HG03064 (cell line): Measurements from ENCODE around the gene TMEM256.
"Not testable (repeated sequence)": the region's sequence is repeated elsewhere in the genome, so short reads cannot be mapped to it uniquely, and the experiment has no call there.

Source experiments
- ATAC-seq: cut with Tn5 transposase; IDR thresholded peaks from one replicate; pipeline ENCODE4 v1.9.1; 2021; ENCODE audit warnings: low read depth; ENCODE audit not compliant: unreplicated experiment

The TMEM256 gene

DNA sequence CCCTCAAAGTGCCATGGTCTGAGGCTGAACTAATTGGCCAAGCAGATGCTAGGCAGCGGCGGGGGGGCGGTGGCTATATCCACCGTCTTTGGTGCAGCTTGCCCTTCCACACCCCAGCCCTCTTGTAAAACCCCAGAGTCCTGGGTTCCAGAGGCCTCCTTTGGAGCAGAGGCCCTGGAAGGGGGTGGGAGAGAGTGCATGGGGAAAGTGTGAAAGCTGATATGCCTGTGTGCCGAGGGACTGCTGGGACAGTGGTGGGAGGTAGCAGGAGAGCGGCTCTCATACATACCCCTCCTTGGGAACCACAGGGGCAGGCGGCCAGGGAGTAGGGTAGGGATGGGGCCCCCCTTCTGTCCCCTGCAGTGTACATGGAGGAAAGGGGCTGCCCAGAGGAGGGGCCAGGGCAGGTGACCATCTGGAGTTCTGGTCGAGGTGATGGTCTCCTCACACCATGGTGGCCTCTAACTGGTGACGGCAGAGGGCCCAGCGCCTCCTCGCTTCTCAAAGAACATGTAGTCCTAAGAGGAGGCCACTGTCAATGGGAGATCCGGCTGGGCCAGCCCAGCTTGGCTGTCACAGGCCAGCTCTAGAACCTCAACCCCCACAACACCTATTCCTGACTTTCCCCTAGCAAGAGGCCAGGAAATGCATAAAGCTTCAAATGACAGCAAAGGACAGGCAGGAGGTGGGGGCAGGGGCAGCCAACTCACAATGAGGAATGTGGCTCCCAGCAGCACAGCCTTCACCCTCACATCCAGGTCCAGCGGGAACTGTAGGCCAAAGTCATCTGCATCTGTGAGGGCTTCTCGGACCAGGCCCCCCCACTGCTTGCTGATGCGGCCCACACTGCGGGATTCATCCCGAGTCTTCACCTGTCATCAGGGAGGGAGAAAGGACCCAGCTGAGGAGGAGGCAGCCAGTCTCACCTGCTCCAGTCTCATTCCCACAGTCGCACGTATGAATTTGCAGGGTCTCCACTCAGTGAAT lies 13.7 kb downstream of the TMEM256 start:
- ATAC-seq = no peak

GRCh38 chr17:7388856-7389255 lies 15.0 kb downstream of the TMEM256 start:
- ATAC-seq = no peak

GRCh38 chr17:7384489-7385081 lies 19.3 kb downstream of the TMEM256 start:
- no peak for ATAC-seq

- no peak for ATAC-seq
Observed at GRCh38 chr17:7383742-7384488, 20.0 kb downstream of the TMEM256 start.

DNA sequence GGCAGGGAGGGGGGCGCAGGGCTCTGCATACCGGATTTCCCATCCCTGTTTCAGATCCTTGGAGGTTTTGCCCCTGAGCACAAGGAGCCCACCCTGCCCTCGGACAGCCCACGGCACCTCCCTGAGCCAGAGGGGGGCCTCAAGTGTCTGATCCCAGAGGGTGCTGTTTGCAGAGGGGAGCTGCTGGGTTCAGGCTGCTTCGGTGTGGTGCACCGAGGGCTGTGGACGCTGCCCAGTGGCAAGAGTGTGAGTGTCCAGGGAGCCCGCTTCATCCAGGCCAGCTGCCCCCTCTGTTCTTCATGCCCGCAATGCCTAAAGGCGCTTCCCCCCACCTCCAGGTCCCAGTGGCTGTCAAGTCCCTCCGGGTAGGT lies 20.5 kb downstream of the TMEM256 start:
- ATAC-seq = no peak

DNA sequence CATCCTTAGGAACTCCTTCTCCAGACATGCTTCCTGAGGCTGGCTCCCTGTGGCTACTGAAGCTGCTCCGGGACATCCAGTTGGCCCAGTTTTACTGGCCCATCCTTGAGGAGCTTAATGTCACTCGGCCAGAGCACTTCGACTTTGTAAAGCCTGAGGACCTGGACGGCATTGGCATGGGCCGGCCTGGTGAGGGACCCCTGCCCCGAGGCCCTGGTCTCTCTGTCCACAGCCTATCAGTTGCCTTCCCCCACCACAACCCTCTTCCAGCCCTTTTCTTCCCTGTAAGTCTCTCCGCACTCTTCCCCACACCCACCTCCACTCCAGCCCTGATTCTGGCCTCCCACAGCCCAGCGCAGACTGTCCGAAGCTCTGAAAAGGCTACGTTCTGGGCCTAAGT lies 21.0 kb downstream of the TMEM256 start:
- ATAC-seq = no peak

DNA sequence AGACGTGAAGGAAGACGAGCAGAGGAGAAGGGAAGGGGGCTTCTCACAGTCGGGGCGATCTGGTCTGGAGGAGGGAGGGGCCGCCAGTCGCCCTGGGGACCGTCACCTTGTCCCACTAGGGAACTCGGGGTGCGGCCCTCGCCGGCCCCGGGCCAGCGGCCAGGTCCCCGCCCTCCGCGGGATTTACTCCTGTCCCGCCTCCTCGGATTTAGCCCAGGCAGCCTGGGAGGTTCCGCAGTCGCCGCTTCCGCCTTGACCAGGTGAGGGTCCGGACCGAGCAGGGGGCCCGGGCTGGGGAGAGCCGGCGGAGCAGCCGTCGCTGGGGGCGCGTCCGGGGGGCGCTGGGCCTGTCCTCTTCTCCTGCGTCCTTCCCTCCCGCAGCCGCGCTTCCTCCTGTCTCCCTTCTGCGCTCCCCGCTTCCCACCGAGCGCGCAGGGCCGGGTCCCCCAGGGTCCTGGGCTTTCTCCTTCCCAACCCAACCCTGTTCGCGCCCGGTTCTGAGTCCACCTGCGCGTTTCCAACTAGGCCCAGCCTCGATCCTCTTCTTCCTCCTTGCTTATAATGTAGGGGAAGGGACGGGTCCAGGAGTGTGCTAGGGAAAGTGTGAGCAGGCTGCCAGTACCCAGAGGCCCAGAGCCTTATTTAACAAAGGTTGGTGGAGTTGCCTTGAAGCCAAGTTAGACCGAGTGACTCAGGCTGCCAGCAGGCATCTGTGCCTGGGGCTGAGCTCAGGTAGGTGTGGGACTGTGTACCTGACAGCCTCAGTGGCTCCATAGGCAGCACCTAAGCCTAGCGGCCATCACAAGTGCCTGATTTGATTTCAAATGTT lies 22.8 kb downstream of the TMEM256 start, which contains the start of gene TNK1:
TNK1 (plus strand) TSS at position 235 of the 829 bp plus-strand sequence. CDS start 1,838 bp downstream, outside the sequence.
- no peak for ATAC-seq

DNA sequence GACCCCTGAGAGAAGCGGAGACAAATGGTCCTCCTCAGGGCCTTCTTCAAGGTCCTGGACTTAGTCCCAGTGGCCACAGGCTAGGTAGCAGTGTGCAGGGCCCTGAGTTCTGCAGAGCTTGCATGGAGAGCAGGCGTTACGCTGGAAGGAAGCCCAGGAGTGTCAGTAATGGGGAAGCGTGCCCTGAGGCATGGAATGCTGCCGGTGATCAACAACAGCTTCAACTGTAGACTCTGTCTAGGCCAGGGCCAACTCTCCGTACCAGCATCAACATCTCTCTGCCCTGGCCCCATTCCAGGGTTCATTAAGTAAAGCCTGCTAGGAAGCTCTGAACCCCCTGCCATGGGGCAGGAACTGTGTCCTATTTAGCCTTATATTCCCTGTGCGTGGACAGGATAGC lies 23.6 kb downstream of the TMEM256 start:
- no peak for ATAC-seq

- ATAC-seq = no peak
Observed at GRCh38 chr17:7379134-7379533, 24.8 kb downstream of the TMEM256 start.

GRCh38 chr17:7374353-7374752 lies 29.5 kb downstream of the TMEM256 start:
- ATAC-seq = no peak

GRCh38 chr17:7370853-7371252 lies 33.0 kb downstream of the TMEM256 start:
- no peak for ATAC-seq

DNA sequence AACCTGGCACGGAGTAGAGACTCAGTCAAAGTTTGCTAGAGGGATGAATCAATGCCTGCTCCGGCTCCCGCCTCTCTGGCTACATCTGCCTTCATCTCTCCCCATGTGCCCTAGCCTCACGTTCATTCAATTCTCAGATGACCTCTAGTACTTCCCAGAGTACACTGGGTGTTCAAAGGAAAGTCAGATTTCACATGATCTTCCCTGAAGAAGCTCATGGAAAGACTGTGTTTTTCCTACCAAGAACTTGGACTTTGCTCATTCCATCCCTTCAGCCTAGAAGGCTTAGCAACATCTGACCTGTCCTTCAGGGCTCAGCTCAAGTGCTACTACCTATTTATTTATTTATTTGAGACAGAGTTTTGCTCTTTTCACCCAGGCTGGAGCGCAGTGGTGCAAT lies 34.1 kb downstream of the TMEM256 start:
- no peak for ATAC-seq

GRCh38 chr17:7368599-7368994 lies 35.3 kb downstream of the TMEM256 start:
- not testable (repeated sequence) for ATAC-seq

DNA sequence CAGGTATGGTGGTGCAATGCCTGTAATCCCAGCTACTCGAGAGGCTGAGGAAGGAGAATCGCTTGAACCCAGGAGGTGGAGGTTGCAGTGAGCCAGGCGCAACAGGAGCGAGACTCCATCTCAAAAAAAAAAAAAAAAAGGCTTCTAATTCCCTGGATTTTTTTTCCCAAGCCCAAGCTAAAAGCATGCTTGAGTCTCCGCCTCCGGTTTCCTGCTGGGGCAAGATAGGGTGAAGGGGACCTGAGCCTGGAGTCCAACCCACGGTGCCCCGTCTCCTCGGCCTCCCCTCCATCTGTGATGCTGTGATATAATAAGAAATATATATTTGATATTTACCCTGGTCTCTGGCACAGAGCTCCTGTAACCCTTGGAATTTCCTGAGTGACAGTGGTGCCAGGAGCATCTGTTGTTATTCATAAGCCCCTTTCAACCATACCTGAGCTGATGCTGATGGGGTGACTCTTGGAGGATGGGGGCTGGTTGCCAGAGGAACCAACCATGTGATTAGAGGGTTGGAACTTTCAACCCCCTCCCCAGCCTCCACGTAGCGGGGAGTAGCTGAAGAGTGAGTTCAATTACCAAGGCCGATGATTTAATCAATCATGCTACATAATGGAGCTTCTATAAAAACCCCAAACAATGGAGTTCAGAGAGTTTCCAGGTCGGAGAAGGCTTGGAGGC lies 35.8 kb downstream of the TMEM256 start:
- ATAC-seq = no peak

DNA sequence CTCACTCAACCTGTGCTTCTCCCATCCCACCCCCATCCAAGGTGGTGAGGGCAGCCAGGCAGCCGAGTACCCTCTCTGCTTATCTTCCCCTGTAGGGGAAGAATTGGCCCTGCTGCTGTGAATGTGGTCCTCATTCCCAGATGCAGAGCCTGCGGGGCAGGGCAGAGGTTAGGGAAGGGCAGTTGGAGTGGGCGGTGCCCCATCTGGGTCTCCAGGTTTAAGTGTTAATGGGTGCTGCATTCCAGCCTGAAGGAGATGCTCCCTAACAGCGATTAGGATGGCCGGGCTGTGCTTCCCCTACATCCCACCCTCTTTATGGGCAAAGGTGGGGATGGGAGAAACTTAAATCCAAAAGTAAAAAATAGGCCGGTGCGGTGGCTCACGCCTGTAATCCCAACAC lies 36.8 kb downstream of the TMEM256 start:
- ATAC-seq = no peak

DNA sequence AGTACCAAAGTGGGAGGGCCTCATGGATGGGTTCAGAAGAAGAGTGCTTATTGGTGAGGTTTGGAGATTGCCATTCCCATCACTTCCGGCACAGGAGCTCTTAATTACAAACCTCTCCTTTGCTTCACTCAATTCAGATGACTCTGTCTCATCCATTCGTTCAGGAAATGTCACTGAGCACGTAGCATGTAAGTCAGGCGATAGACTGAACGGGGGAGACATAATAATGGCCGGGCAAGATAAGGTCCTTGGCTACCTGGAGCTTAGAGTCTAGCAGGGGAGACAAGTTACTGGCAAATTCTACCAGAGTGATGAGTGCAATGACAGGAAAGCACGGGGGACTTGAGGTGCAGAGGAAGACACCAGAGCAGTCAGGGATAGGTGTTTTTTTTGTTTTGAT lies 37.9 kb downstream of the TMEM256 start:
- ATAC-seq = not testable (repeated sequence)

DNA sequence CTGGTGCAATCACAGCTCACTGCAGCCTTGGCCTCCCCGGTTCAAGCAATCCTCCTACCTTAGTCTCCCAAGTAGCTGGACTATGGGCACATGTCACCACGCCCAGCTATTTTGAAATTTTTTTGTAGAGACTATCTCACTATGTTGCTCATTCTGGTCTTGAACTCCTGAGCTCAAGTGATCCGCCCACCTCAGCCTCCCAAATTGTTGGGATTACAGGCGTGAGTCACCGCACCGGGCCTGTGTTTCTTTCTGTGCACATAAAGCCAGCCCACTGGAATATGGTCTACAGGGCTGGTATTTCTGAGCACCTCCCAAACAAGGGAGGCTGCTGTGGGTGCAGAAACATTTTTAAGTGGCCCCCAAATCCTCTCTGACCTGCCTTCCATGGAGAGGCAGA lies 40.6 kb downstream of the TMEM256 start:
- no peak for ATAC-seq

DNA sequence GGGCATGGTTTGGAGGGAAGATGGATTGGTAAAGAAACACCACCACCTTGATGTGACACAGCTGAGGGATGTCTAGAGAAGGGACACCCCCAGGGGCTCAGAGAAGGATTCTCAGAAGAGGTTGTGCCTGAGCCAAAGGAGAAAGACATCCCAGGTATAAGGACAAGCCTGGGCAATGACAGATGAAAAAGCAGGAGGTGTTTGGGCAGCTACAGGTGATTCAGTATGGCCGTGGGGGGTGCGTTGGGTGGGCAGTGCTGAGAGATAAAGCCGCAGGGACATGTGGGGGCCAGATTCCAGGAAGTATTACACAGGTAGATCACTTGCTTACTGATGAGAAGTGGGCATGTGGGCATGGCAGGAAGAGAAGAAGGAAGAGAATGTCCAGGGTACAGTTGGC lies 42.0 kb downstream of the TMEM256 start:
- no peak for ATAC-seq

DNA sequence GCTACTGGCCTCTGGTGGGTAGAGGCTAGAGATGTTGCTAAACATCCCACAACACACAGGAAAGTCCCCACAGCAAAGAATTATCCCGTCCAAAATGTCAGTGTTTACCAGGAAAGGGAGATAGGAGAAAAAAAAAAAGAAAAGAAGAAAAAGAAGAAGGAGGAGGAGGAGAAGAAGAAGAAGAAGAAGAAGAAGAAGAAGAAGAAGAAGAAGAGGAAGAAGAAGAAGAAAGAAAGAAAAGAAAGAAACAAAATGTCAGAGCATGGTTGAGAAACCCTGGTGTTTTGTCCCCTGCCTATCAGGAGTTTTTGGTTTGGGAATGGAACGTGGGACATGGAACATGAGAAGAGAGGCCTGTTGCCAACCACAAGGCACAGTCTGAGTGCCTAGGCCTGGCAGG lies 46.5 kb downstream of the TMEM256 start:
- no peak for ATAC-seq

DNA sequence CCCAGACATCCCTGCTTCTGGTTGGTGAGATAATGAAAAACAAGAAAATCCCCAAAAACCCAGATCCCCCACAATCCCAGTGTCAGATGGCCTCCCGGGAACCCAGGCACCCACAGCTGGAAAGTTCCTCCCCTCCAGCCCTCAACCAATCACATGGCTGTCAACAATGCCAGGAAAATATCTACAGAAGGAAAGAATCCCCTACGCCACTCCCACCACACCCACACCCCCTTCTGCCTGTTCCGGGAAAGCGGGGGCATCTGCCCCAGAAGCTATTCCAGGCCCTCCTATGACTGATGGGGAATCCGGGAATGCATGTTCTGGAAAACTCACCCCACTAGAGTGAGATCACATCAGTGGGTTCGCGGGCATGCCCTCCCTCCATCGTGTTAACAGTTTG lies 47.1 kb downstream of the TMEM256 start:
- ATAC-seq = no peak
